NCI-H187 treated with DMSO at 0.1 percent for 48 hours (cell line): ENCODE results near the gene PDE4DIP.
"Not testable (repeated sequence)": the region's sequence is repeated elsewhere in the genome, so short reads cannot be mapped to it uniquely, and the experiment has no call there.

ENCODE experiments used
- DNase-seq: peaks from one replicate; lab custom pipeline; 2025; lab: John Stamatoyannopoulos, UW

Gene PDE4DIP

GRCh38 chr1:148874408-148875388 lies 30.5 kb downstream of the PDE4DIP start:
- DNase-seq: not testable (repeated sequence)

- DNase-seq: not testable (repeated sequence)
Observed at GRCh38 chr1:148879812-148880416, 35.7 kb downstream of the PDE4DIP start.

GRCh38 chr1:148881261-148881660 lies 37.0 kb downstream of the PDE4DIP start:
- DNase-seq: not testable (repeated sequence)

GRCh38 chr1:148885219-148885618 lies 41.0 kb downstream of the PDE4DIP start:
- not testable (repeated sequence) for DNase-seq

GRCh38 chr1:148886293-148886692 lies 42.1 kb downstream of the PDE4DIP start:
- DNase-seq: not testable (repeated sequence)

GRCh38 chr1:148888597-148888996 lies 44.4 kb downstream of the PDE4DIP start:
- DNase-seq: not testable (repeated sequence)

- DNase-seq: not testable (repeated sequence)
Observed at GRCh38 chr1:148889267-148890074, 45.2 kb downstream of the PDE4DIP start.

GRCh38 chr1:148890075-148890568 lies 45.9 kb downstream of the PDE4DIP start:
- DNase-seq: not testable (repeated sequence)

GRCh38 chr1:148894360-148895352 lies 50.4 kb downstream of the PDE4DIP start:
- DNase-seq: not testable (repeated sequence)

- DNase-seq: not testable (repeated sequence)
Observed at GRCh38 chr1:148900026-148900425, 55.8 kb downstream of the PDE4DIP start.

- DNase-seq: not testable (repeated sequence)
Observed at GRCh38 chr1:148900691-148901090, 56.5 kb downstream of the PDE4DIP start.

GRCh38 chr1:148901150-148901952 lies 57.1 kb downstream of the PDE4DIP start:
- DNase-seq: not testable (repeated sequence)

GRCh38 chr1:148901953-148902341 lies 57.7 kb downstream of the PDE4DIP start:
- DNase-seq: not testable (repeated sequence)

- not testable (repeated sequence) for DNase-seq
Observed at GRCh38 chr1:148909219-148909826, 65.1 kb downstream of the PDE4DIP start.

- DNase-seq: not testable (repeated sequence)
Observed at GRCh38 chr1:148911303-148911928, 67.2 kb downstream of the PDE4DIP start.

GRCh38 chr1:148916222-148916621 lies 72.0 kb downstream of the PDE4DIP start:
- DNase-seq: not testable (repeated sequence)

- not testable (repeated sequence) for DNase-seq
Observed at GRCh38 chr1:148916695-148917348, 72.6 kb downstream of the PDE4DIP start.

- not testable (repeated sequence) for DNase-seq
Observed at GRCh38 chr1:148918836-148919447, 74.7 kb downstream of the PDE4DIP start.
